Activated T-cell treated with anti-CD3 and anti-CD28 coated beads for 4 hours (primary cell): ENCODE measurements around the gene MIAT.

Experiments used
- DNase-seq: peaks from one replicate; pipeline ENCODE4 v3.0.0-alpha.2; 2020

MIAT gene

GRCh38 chr22:26632422-26633155, 24.8 kb upstream of the MIAT start:
- no peak for DNase-seq

GRCh38 chr22:26634189-26634588, 23.2 kb upstream of the MIAT start:
- no peak for DNase-seq

- DNase-seq, result no peak
Observed at GRCh38 chr22:26635117-26635516, 22.3 kb upstream of the MIAT start.

- no peak for DNase-seq
Observed at GRCh38 chr22:26636296-26636695, 21.1 kb upstream of the MIAT start.

GRCh38 chr22:26642465-26643417, 14.6 kb upstream of the MIAT start:
- DNase-seq, result peak; percentile 66

GRCh38 chr22:26643418-26644100, 13.8 kb upstream of the MIAT start:
- DNase-seq, result no peak

- DNase-seq, result no peak
Observed at GRCh38 chr22:26646158-26646557, 11.2 kb upstream of the MIAT start.

- no peak for DNase-seq
Observed at GRCh38 chr22:26648011-26648497, 9.3 kb upstream of the MIAT start.

GRCh38 chr22:26648528-26649388, 8.6 kb upstream of the MIAT start:
- no peak for DNase-seq

- no peak for DNase-seq
Observed at GRCh38 chr22:26650722-26651421, 6.5 kb upstream of the MIAT start.

- DNase-seq, result no peak
Observed at GRCh38 chr22:26651815-26652214, 5.6 kb upstream of the MIAT start.

GRCh38 chr22:26658161-26658560, 773 bp downstream of the MIAT start:
- DNase-seq, result no peak

GRCh38 chr22:26658671-26659478, 1.5 kb downstream of the MIAT start:
- peak; percentile 82 for DNase-seq

- no peak for DNase-seq
Observed at GRCh38 chr22:26660356-26660755, 3.0 kb downstream of the MIAT start.

GRCh38 chr22:26660961-26661578, 3.7 kb downstream of the MIAT start:
- no peak for DNase-seq

- DNase-seq, result no peak
Observed at GRCh38 chr22:26662160-26662559, 4.8 kb downstream of the MIAT start.

GRCh38 chr22:26663374-26663923, 6.1 kb downstream of the MIAT start:
- no peak for DNase-seq

- DNase-seq, result no peak
Observed at GRCh38 chr22:26665813-26666231, 8.4 kb downstream of the MIAT start.

- no peak for DNase-seq
Observed at GRCh38 chr22:26667140-26667539, 9.8 kb downstream of the MIAT start.

- no peak for DNase-seq
Observed at GRCh38 chr22:26669060-26669481, 11.7 kb downstream of the MIAT start.
